ENCODE results near the gene NAB2.

GRCh38 chr12:57106021-57106708 is 17.3 kb downstream of the NAB2 start:
- TF ChIP-seq HDGF (IDR thresholded peaks at IDR 0.05; ENCODE audit: borderline replicate concordance) (no peak), SP1 (IDR thresholded peaks at IDR 0.05) (no peak), ELF4 (IDR thresholded peaks at IDR 0.05) (no peak), CTBP1 (IDR thresholded peaks at IDR 0.05; ENCODE audit: borderline replicate concordance) (no peak), FOXM1 (IDR thresholded peaks at IDR 0.05; ENCODE audit: borderline replicate concordance) (no peak)
